Astrocyte (in vitro differentiated cells and primary cell): Measurements from ENCODE around the gene CACNA1H. TPM values are rescaled to one million over a fixed set of nuclear protein-coding genes. Genes with fewer than 3 reads are reported as not detected.

ENCODE experiments used
- DNase-seq: peaks from one replicate; pipeline ENCODE4 v3.0.0-alpha.2; 2010; ENCODE audit warnings: low read depth
- FAIRE-seq: peaks from 2 replicates; lab custom pipeline; 2011; peaks lifted over from hg19 to GRCh38; lab: Jason Lieb, UNC
- H2AFZ ChIP-seq: 2 replicates; pipeline ENCODE4 v1.6.0; 2012; ENCODE audit warnings: low read depth, low read length, inconsistent platforms
- H3K27ac ChIP-seq: 2 replicates; pipeline ENCODE4 v1.5.1; 2011; ENCODE audit warnings: low read depth, low read length, inconsistent platforms
- H3K27me3 ChIP-seq: 2 replicates; pipeline ENCODE4 v1.6.0; 2011; ENCODE audit warnings: low read length, inconsistent platforms; ENCODE audit not compliant: insufficient read depth
- H3K36me3 ChIP-seq: 2 replicates; pipeline ENCODE4 v1.5.1; 2011; ENCODE audit warnings: low read length, inconsistent platforms; ENCODE audit not compliant: insufficient read depth
- H3K4me1 ChIP-seq: 2 replicates; pipeline ENCODE4 v1.5.1; 2011; ENCODE audit warnings: low read length, inconsistent platforms; ENCODE audit not compliant: insufficient read depth
- H3K4me2 ChIP-seq: 2 replicates; pipeline ENCODE4 v1.6.0; 2012; ENCODE audit warnings: low read length, inconsistent platforms
- H3K4me3 ChIP-seq: 2 replicates; pipeline ENCODE4 v1.5.1; 2011; ENCODE audit warnings: low read depth, mild to moderate bottlenecking, low read length, inconsistent platforms; ENCODE audit not compliant: insufficient read depth
- H3K79me2 ChIP-seq: 2 replicates; pipeline ENCODE4 v1.6.0; 2012; ENCODE audit warnings: mild to moderate bottlenecking, low read length, inconsistent platforms; ENCODE audit not compliant: insufficient read depth
- H3K9ac ChIP-seq: 2 replicates; pipeline ENCODE4 v1.6.0; 2012; ENCODE audit warnings: mild to moderate bottlenecking, low read length, inconsistent platforms
- H3K9me3 ChIP-seq: 2 replicates; pipeline ENCODE4 v1.5.1; 2012; ENCODE audit warnings: low read depth, mild to moderate bottlenecking, low read length, inconsistent platforms; ENCODE audit not compliant: insufficient read depth
- H4K20me1 ChIP-seq: 2 replicates; pipeline ENCODE4 v1.6.0; 2012; ENCODE audit warnings: low read length, inconsistent platforms; ENCODE audit not compliant: insufficient read depth
- H3K27ac Mint-ChIP-seq: one replicate; pipeline ENCODE4 v1.8.0; 2021; ENCODE audit warnings: mild to moderate bottlenecking, mixed read lengths; ENCODE audit not compliant: unreplicated experiment
- H3K27me3 Mint-ChIP-seq: one replicate; pipeline ENCODE4 v1.8.0; 2021; ENCODE audit warnings: low read depth, mixed read lengths; ENCODE audit not compliant: unreplicated experiment
- H3K36me3 Mint-ChIP-seq: one replicate; pipeline ENCODE4 v1.8.0; 2021; ENCODE audit warnings: low read depth, mixed read lengths; ENCODE audit not compliant: unreplicated experiment
- H3K4me1 Mint-ChIP-seq: one replicate; pipeline ENCODE4 v1.8.0; 2021; ENCODE audit warnings: low read depth, mixed read lengths; ENCODE audit not compliant: unreplicated experiment
- H3K4me3 Mint-ChIP-seq: one replicate; pipeline ENCODE4 v1.8.0; 2021; ENCODE audit warnings: mild to moderate bottlenecking, moderate library complexity, mixed read lengths; ENCODE audit not compliant: unreplicated experiment
- H3K9me3 Mint-ChIP-seq: one replicate; pipeline ENCODE4 v1.8.0; 2021; ENCODE audit warnings: mild to moderate bottlenecking, mixed read lengths; ENCODE audit not compliant: unreplicated experiment
- EZH2 ChIP-seq: IDR thresholded peaks from 2 replicates; pipeline ENCODE4 v1.6.1; 2012; ENCODE audit warnings: mild to moderate bottlenecking, low read length, inconsistent platforms; ENCODE audit not compliant: insufficient read depth
- total RNA-seq: library from RNA; stranded (reverse); gene quantifications from 2 replicates; pipeline ENCODE4 v1.2.1, GENCODE V29; 2021
- TF ChIP-seq, protein P1 (sequence below): IDR thresholded peaks from 2 replicates; pipeline ENCODE4 v1.5.1; 2011; ENCODE audit warnings: low read depth, mild to moderate bottlenecking, inconsistent platforms, low read length, moderate library complexity; ENCODE audit not compliant: insufficient read depth

CACNA1H gene
- total RNA-seq, 1 donor from 2014 or later, result 21.7 TPM

- peaks cover 18% of the 10 kb centered on the region for H3K4me1 ChIP-seq
- DNase-seq (no peak), FAIRE-seq (no peak)
- H3K4me3 ChIP-seq, result no peak overlapping the region
- Mint-ChIP-seq H3K27me3 (peaks cover 13% of the 10 kb centered on the region), H3K9me3 (peaks cover 9% of the 10 kb centered on the region), H3K36me3 (peaks cover 4% of the 10 kb centered on the region), H3K27ac (no peak overlapping the region), H3K4me3 (peak overlapping the region; percentile 27), H3K4me1 (no peaks in the 10 kb centered on the region)
- no peak overlapping the region for H3K4me2 ChIP-seq
- no peaks in the 10 kb centered on the region for H3K36me3 ChIP-seq
- peaks cover 1% of the 10 kb centered on the region for H3K79me2 ChIP-seq
- H3K9me3 ChIP-seq, result peaks cover 3% of the 10 kb centered on the region
- H2AFZ ChIP-seq, result no peak overlapping the region
- H3K9ac ChIP-seq, result no peak overlapping the region
- TF ChIP-seq, protein P1, sequence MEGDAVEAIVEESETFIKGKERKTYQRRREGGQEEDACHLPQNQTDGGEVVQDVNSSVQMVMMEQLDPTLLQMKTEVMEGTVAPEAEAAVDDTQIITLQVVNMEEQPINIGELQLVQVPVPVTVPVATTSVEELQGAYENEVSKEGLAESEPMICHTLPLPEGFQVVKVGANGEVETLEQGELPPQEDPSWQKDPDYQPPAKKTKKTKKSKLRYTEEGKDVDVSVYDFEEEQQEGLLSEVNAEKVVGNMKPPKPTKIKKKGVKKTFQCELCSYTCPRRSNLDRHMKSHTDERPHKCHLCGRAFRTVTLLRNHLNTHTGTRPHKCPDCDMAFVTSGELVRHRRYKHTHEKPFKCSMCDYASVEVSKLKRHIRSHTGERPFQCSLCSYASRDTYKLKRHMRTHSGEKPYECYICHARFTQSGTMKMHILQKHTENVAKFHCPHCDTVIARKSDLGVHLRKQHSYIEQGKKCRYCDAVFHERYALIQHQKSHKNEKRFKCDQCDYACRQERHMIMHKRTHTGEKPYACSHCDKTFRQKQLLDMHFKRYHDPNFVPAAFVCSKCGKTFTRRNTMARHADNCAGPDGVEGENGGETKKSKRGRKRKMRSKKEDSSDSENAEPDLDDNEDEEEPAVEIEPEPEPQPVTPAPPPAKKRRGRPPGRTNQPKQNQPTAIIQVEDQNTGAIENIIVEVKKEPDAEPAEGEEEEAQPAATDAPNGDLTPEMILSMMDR, result no peak
- TF ChIP-seq EZH2, result no peak
- peaks cover 15% of the 10 kb centered on the region for H4K20me1 ChIP-seq
- no peak overlapping the region for H3K27ac ChIP-seq
- H3K27me3 ChIP-seq, result no peaks in the 10 kb centered on the region
These were observed 2.4 kb upstream of the CACNA1H start for GRCh38 chr16:1150511-1150982.

DNA sequence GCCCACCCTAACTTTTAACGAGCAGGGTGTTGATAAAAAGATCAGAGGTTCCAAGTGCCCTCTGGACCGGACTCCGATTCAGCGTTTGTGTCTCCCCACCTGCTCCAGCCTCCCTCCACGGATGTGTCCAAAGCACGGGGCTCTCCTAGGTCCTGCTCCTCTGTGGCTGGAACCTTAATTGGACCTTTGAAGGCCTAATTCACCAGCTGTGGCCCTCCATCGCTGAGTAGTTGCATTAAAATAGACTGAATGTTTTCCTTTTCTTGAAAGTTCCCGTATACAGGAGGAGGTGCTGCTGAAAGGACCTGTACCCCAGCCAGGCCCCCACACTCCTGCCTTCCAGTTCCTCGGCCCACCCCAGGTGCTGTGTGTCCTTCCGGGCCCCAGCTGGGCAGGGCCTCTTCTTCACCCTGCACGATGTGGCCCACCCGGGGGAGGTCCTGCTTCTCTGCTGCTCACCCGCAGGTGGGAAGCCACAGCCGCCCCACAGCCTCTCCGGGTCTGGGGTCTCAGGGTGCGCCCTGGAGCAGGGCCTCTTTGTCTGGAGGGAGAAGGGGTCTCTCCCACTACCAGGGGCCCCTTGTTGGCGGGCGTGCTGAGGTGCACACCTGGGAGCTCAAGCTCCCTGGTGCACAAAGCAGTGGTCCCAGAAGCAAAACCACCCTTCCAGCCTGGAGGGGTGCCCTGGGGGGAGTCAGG lies 1.3 kb upstream of the CACNA1H start:
- Histone ChIP-seq H4K20me1 (peaks cover 25% of the 10 kb centered on the region), H3K4me3 (no peak overlapping the region), H3K4me2 (no peak overlapping the region), H3K4me1 (peaks cover 21% of the 10 kb centered on the region), H3K36me3 (no peaks in the 10 kb centered on the region), H3K27me3 (no peaks in the 10 kb centered on the region), H3K79me2 (peaks cover 11% of the 10 kb centered on the region), H3K27ac (no peak overlapping the region), H3K9me3 (peaks cover 3% of the 10 kb centered on the region), H2AFZ (no peak overlapping the region), H3K9ac (no peak overlapping the region)
- peaks cover 4% of the 10 kb centered on the region for H3K36me3 Mint-ChIP-seq
- no peak for TF ChIP-seq EZH2
- TF ChIP-seq, protein P1, result no peak
- FAIRE-seq, result no peak
- no peak overlapping the region for H3K27ac Mint-ChIP-seq
- peak overlapping the region; percentile 71 for H3K4me3 Mint-ChIP-seq
- no peak for DNase-seq
- peaks cover 11% of the 10 kb centered on the region for H3K27me3 Mint-ChIP-seq
- H3K9me3 Mint-ChIP-seq, result peaks cover 8% of the 10 kb centered on the region
- H3K4me1 Mint-ChIP-seq, result no peaks in the 10 kb centered on the region

GRCh38 chr16:1152123-1152638 lies 725 bp upstream of the CACNA1H start:
- Histone ChIP-seq H4K20me1 (peaks cover 29% of the 10 kb centered on the region), H3K4me2 (peak overlapping the region; percentile 58), H2AFZ (no peak overlapping the region), H3K4me1 (peaks cover 21% of the 10 kb centered on the region), H3K27ac (no peak overlapping the region), H3K36me3 (no peaks in the 10 kb centered on the region), H3K4me3 (no peak overlapping the region), H3K9me3 (no peaks in the 10 kb centered on the region), H3K27me3 (no peaks in the 10 kb centered on the region), H3K79me2 (peaks cover 14% of the 10 kb centered on the region), H3K9ac (no peak overlapping the region)
- no peak for DNase-seq
- H3K9me3 Mint-ChIP-seq, result peaks cover 3% of the 10 kb centered on the region
- no peaks in the 10 kb centered on the region for H3K4me1 Mint-ChIP-seq
- H3K4me3 Mint-ChIP-seq, result peak overlapping the region; percentile 68
- no peak for FAIRE-seq
- TF ChIP-seq, protein P1, result no peak
- peak; percentile 74 for TF ChIP-seq EZH2
- H3K27me3 Mint-ChIP-seq, result peaks cover 6% of the 10 kb centered on the region
- H3K27ac Mint-ChIP-seq, result no peak overlapping the region
- peaks cover 2% of the 10 kb centered on the region for H3K36me3 Mint-ChIP-seq
